SK-N-SH treated with all-trans-retinoic acid at 6 μM for 48 hours (cell line): ENCODE measurements around the gene OR13J1.
"Not testable (repeated sequence)": the region's sequence is repeated elsewhere in the genome, so short reads cannot be mapped to it uniquely, and the experiment has no call there.

Source experiments
- ARNTL ChIP-seq: fragments of 450-650 bp; formaldehyde crosslinking; IDR thresholded peaks from 2 replicates; pipeline ENCODE4 v1.5.0; 2020; ENCODE audit warnings: low read depth, mild to moderate bottlenecking, moderate library complexity, borderline replicate concordance
- CSDC2 ChIP-seq: fragments of 250-450 bp; sonication (Bioruptor Pico); IDR thresholded peaks from 2 replicates; pipeline ENCODE4 v1.5.0; 2020; ENCODE audit warnings: mild to moderate bottlenecking, moderate library complexity
- OSR1 ChIP-seq: fragments of 250-450 bp; sonication (Bioruptor Pico); IDR thresholded peaks from 2 replicates; pipeline ENCODE4 v1.8.0; 2022; ENCODE audit warnings: moderate library complexity, mild to moderate bottlenecking, inconsistent platforms
- RARB ChIP-seq: fragments of 250-450 bp; sonication (Bioruptor Pico); IDR thresholded peaks from 2 replicates; pipeline ENCODE4 v1.8.0; 2021; ENCODE audit warnings: mild to moderate bottlenecking, moderate library complexity
- SNAI2 ChIP-seq: fragments of 250-450 bp; sonication (Bioruptor Pico); IDR thresholded peaks from 2 replicates; pipeline ENCODE4 v1.5.0; 2020; ENCODE audit warnings: mild to moderate bottlenecking, moderate library complexity
- ZFP30 ChIP-seq: fragments of 450-650 bp; formaldehyde crosslinking; IDR thresholded peaks from 2 replicates; pipeline ENCODE4 v1.5.0; 2022; ENCODE audit warnings: mild to moderate bottlenecking, moderate library complexity

GRCh38 chr9:35913429-35913828 lies 43.2 kb upstream of the OR13J1 start:
- not testable (repeated sequence) for TF ChIP-seq ZFP30 (CRISPR knock-in tag); RARB; CSDC2 (CRISPR knock-in tag); OSR1 (CRISPR knock-in tag); SNAI2 (CRISPR knock-in tag); ARNTL (CRISPR knock-in tag)
